ENCODE data around the gene ASTN2.
A peak's percentile ranks its signal among the peaks of the same experiment; 100 is the strongest.

ASTN2 gene

GRCh38 chr9:116549786-116550660, 864.8 kb downstream of the ASTN2 start:
- no peak for DNase-seq

- peak; percentile 91 to 94 (median 93) for DNase-seq
Measured at GRCh38 chr9:116549061-116549664, 865.7 kb downstream of the ASTN2 start.

- no peak for DNase-seq
Measured at GRCh38 chr9:116547729-116548426, 867.0 kb downstream of the ASTN2 start.

- DNase-seq, result no peak
Measured at GRCh38 chr9:116546711-116547581, 867.9 kb downstream of the ASTN2 start.

- no peak for DNase-seq
Measured at GRCh38 chr9:116544896-116545295, 870.0 kb downstream of the ASTN2 start.

GRCh38 chr9:116543731-116544400, 871.0 kb downstream of the ASTN2 start:
- no peak for DNase-seq

GRCh38 chr9:116541402-116541801, 873.5 kb downstream of the ASTN2 start:
- no peak for DNase-seq

- DNase-seq, result no peak
Measured at GRCh38 chr9:116539549-116539948, 875.3 kb downstream of the ASTN2 start.

- no peak for DNase-seq
Measured at GRCh38 chr9:116525611-116526010, 889.2 kb downstream of the ASTN2 start.

- DNase-seq, result no peak
Measured at GRCh38 chr9:116524778-116525470, 889.9 kb downstream of the ASTN2 start.

- no peak for DNase-seq
Measured at GRCh38 chr9:116520218-116520617, 894.6 kb downstream of the ASTN2 start.

GRCh38 chr9:116516456-116516855, 898.4 kb downstream of the ASTN2 start:
- peak in 3 of 4 experiments; percentile 9 to 27 (median 19) for DNase-seq

GRCh38 chr9:116515541-116515940, 899.3 kb downstream of the ASTN2 start:
- DNase-seq, result no peak

- no peak for DNase-seq
Measured at GRCh38 chr9:116506685-116507084, 908.2 kb downstream of the ASTN2 start.

GRCh38 chr9:116504893-116505480, 909.9 kb downstream of the ASTN2 start:
- peak; percentile 28 to 91 (median 63) for DNase-seq

GRCh38 chr9:116504081-116504480, 910.8 kb downstream of the ASTN2 start:
- DNase-seq, result no peak

- no peak for DNase-seq
Measured at GRCh38 chr9:116502746-116503145, 912.1 kb downstream of the ASTN2 start.

- DNase-seq, result no peak
Measured at GRCh38 chr9:116501871-116502270, 913.0 kb downstream of the ASTN2 start.

- no peak for DNase-seq
Measured at GRCh38 chr9:116499986-116500871, 914.6 kb downstream of the ASTN2 start.

- no peak for DNase-seq
Measured at GRCh38 chr9:116499434-116499833, 915.4 kb downstream of the ASTN2 start.

All from suppressor macrophage (primary cell).